Loucy (cell line): ENCODE measurements around the gene HACD3.

Experiments
- EZH2phosphoT487 ChIP-seq: fragments of 200-600 bp; IDR thresholded peaks from 2 replicates; pipeline ENCODE4 v1.6.1; 2018; ENCODE audit warnings: antibody characterized with exemption, mild to moderate bottlenecking, moderate library complexity, borderline replicate concordance
- TF ChIP-seq, protein P1 (sequence below): fragments of 200-600 bp; sonication (generic); conservative IDR thresholded peaks from 2 replicates; pipeline ENCODE4 v1.5.1; 2014; ENCODE audit warnings: mild to moderate bottlenecking, antibody characterized with exemption, low read length

DNA sequence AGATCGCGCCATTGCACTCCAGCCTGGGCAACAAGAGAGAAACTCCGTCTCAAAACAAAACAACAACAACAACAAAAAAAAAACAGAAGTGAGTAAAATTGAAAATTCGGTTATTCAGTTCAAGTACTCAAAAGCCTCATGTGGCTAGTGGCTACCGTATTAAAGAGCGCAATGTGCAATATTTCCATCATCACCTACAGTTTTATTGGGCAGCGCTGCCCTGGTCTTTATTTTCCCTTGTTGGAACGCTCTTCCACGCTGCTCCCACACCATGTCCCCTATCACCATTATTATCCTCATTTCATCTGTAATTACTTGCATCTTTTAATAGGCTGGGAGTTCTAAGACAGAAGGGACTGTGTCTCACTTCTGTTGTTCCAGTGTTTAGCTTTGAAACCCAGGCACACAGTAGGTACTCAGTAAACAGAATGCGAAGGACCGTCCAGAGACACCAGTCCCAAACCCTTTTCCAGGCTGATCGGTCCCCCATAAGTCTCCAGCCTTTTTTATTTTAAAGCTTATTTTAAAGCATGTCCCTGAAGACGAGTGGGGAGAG lies 423 bp upstream of the HACD3 start:
- TF ChIP-seq, protein P1, sequence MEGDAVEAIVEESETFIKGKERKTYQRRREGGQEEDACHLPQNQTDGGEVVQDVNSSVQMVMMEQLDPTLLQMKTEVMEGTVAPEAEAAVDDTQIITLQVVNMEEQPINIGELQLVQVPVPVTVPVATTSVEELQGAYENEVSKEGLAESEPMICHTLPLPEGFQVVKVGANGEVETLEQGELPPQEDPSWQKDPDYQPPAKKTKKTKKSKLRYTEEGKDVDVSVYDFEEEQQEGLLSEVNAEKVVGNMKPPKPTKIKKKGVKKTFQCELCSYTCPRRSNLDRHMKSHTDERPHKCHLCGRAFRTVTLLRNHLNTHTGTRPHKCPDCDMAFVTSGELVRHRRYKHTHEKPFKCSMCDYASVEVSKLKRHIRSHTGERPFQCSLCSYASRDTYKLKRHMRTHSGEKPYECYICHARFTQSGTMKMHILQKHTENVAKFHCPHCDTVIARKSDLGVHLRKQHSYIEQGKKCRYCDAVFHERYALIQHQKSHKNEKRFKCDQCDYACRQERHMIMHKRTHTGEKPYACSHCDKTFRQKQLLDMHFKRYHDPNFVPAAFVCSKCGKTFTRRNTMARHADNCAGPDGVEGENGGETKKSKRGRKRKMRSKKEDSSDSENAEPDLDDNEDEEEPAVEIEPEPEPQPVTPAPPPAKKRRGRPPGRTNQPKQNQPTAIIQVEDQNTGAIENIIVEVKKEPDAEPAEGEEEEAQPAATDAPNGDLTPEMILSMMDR, result no peak
- no peak for TF ChIP-seq EZH2phosphoT487
